ENCODE results near the gene CASQ2.

CASQ2 gene

GRCh38 chr1:115702959-115703358 lies 65.6 kb downstream of the CASQ2 start:
- Histone ChIP-seq H3K4me3 (no peak overlapping the region), H3K27ac (no peak overlapping the region)
- no peak for DNase-seq (ENCODE audit: low spot score)
- TF ChIP-seq CTCF (IDR thresholded peaks at IDR 0.05): no peak

- no peak overlapping the region for H3K27ac ChIP-seq
- no peak for DNase-seq (ENCODE audit: low spot score)
- TF ChIP-seq CTCF (IDR thresholded peaks at IDR 0.05): no peak
- no peak overlapping the region for H3K4me3 ChIP-seq
Observed at GRCh38 chr1:115701090-115701489, 67.4 kb downstream of the CASQ2 start.

GRCh38 chr1:115697619-115698018 lies 70.9 kb downstream of the CASQ2 start:
- Histone ChIP-seq H3K4me3 (no peak overlapping the region), H3K27ac (no peak overlapping the region)
- DNase-seq (ENCODE audit: low spot score): no peak
- TF ChIP-seq CTCF (IDR thresholded peaks at IDR 0.05): no peak

GRCh38 chr1:115694805-115695204 lies 73.7 kb downstream of the CASQ2 start:
- Histone ChIP-seq H3K27ac (no peak overlapping the region), H3K4me3 (no peak overlapping the region)
- TF ChIP-seq CTCF (IDR thresholded peaks at IDR 0.05): no peak
- DNase-seq (ENCODE audit: low spot score): no peak

GRCh38 chr1:115692224-115692623 lies 76.3 kb downstream of the CASQ2 start:
- no peak overlapping the region for H3K27ac ChIP-seq
- DNase-seq (ENCODE audit: low spot score): no peak
- no peak overlapping the region for H3K4me3 ChIP-seq
- TF ChIP-seq CTCF (IDR thresholded peaks at IDR 0.05): no peak

GRCh38 chr1:115690972-115691371 lies 77.5 kb downstream of the CASQ2 start:
- no peak for TF ChIP-seq CTCF (IDR thresholded peaks at IDR 0.05)

GRCh38 chr1:115687744-115688143 lies 80.8 kb downstream of the CASQ2 start:
- Histone ChIP-seq H3K27ac (no peak overlapping the region), H3K4me3 (no peak overlapping the region)
- no peak for TF ChIP-seq CTCF (IDR thresholded peaks at IDR 0.05)
- DNase-seq (ENCODE audit: low spot score): no peak

More at GRCh38 chr1:115690972-115691371, 77.5 kb downstream of the CASQ2 start:
- DNase-seq (ENCODE audit: low spot score): no peak
- Histone ChIP-seq H3K4me3 (no peak overlapping the region), H3K27ac (no peak overlapping the region)

All from coronary artery (tissue), 2 donors.